Transverse colon (tissue), 4 donors: Measurements from ENCODE around the gene SGF29.

Experiments
- EP300 ChIP-seq: sonication (generic); formaldehyde crosslinking; IDR thresholded peaks from one replicate; pipeline ENCODE4 v1.6.1; 2017; ENCODE audit warnings: antibody characterized with exemption, low read depth
- POLR2A ChIP-seq: fragments of 450-650 bp; IDR thresholded peaks from one replicate; pipeline ENCODE4 v1.6.1; 2016; ENCODE audit warnings: antibody characterized with exemption, mild to moderate bottlenecking, moderate library complexity
- POLR2AphosphoS5 ChIP-seq, 3 donors: sonication (generic); formaldehyde crosslinking; IDR thresholded peaks; one replicate each; pipeline ENCODE4 v1.6.1; 2016; ENCODE audit warnings: antibody characterized with exemption in 3 of 3
- TF ChIP-seq, protein P1 (sequence below), 5 experiments: fragments of 200-600 bp in 3 of 5; fragments of 450-650 bp in 2 of 5; sonication (generic) in 3 of 5; IDR thresholded peaks; 1 replicate in 2 of 5; 2 replicates in 3 of 5; pipeline ENCODE4 v1.5.1; 2016 to 2017; ENCODE audit warnings: antibody characterized with exemption in 5 of 5, inconsistent platforms in 3 of 5, mild to moderate bottlenecking in 2 of 5, moderate library complexity in 1 of 5

DNA sequence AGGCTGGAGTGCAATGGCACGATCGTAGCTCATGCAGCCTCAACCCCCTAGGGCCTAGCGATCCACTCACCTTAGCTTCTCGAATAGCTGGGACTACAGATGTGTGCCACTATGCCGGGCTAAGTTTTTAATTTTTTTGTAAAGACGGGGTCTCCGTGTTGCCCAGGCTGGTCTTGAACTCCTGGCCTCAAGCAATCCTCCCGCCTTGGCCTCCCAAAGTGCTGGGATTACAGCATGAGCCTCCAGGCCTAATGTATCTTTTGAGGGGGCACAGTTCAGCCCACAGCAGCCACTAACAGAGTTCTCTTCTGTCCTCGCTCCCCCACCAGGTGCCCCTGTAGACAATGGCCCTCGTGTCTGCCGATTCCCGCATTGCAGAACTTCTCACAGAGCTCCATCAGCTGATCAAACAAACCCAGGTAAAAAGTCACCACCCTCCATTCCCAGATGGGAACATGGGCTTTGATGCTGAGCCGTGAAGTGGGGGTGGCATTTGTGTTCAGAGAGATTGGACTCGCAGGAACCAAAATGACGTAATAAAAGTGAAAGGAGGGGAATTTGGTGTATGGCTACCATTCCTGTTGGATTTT is 27.1 kb downstream of the SGF29 start:
- no peak for TF ChIP-seq POLR2AphosphoS5 (IDR thresholded peaks at IDR 0.05)
- TF ChIP-seq, protein P1, sequence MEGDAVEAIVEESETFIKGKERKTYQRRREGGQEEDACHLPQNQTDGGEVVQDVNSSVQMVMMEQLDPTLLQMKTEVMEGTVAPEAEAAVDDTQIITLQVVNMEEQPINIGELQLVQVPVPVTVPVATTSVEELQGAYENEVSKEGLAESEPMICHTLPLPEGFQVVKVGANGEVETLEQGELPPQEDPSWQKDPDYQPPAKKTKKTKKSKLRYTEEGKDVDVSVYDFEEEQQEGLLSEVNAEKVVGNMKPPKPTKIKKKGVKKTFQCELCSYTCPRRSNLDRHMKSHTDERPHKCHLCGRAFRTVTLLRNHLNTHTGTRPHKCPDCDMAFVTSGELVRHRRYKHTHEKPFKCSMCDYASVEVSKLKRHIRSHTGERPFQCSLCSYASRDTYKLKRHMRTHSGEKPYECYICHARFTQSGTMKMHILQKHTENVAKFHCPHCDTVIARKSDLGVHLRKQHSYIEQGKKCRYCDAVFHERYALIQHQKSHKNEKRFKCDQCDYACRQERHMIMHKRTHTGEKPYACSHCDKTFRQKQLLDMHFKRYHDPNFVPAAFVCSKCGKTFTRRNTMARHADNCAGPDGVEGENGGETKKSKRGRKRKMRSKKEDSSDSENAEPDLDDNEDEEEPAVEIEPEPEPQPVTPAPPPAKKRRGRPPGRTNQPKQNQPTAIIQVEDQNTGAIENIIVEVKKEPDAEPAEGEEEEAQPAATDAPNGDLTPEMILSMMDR (IDR thresholded peaks at IDR 0.05), result no peak
- TF ChIP-seq POLR2A, result no peak
- TF ChIP-seq EP300, result no peak
